HG02798 (cell line): Measurements from ENCODE around the gene NOS1AP.
"Not testable (repeated sequence)": the region's sequence is repeated elsewhere in the genome, so short reads cannot be mapped to it uniquely, and the experiment has no call there.

Experiments used
- ATAC-seq: cut with Tn5 transposase; IDR thresholded peaks from one replicate; pipeline ENCODE4 v1.9.1; 2021; ENCODE audit warnings: mild to moderate bottlenecking; ENCODE audit not compliant: unreplicated experiment, poor library complexity

The NOS1AP gene

DNA sequence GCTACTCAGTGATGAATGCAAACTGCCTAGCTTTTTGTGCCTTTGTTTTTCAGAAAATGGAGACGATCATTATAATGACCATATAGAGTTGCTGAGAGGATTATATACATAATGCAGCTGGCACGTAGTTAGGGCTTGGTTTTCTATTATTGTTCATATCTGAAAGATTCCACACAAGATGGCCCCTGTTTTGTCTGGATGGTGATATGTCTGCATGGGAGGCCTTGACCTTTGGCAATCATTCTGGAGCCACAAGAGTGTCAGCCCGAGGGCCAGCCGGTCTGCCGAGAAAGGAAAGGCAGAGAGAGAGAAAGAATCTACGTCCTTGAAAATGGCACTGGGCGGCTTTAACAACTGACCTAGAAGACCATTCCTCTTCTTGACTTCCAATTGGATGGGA is 348.2 kb downstream of the NOS1AP start:
- ATAC-seq, result no peak

DNA sequence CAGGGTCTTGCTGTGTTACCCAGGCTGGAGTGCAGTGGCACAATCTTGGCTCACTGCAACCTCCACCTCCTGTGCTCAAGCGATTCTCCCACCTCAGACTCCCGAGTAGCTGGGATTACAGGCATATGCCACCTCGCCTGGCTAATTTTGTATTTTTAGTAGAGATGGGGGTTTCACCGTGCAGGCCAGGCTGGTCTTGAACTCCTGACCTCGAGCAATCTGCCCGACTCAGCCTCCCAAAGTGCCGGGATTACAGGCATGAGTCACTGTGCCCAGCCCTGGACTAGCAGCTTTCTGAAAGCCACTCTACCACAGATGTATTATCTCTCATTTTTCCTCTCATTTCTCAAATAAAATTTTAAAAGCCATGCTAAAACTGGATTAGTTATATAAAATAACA is 349.1 kb downstream of the NOS1AP start:
- not testable (repeated sequence) for ATAC-seq

DNA sequence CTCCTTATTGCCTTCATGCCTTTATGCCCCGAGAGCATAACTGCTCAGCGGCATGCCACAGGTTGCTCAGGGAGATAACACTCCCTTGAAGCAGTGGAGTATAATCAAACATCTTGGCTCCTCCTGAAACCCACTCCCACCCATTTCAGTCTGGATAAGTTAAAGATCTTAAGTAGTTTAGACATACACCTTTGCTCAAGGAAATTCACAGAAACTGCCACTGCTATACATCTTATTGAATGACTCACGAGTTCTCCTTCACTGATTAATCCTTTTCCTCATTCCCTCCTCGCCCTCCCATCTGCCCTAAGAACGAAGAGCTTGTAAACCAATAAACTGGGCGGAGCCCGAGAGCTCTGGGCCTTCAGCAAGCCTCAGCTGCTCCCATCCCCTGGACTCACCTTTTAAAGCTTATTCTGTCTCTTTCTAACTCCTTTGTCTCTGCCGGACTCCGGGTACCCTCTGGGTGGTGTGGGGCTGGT is 350.0 kb downstream of the NOS1AP start:
- not testable (repeated sequence) for ATAC-seq
